Measurements from ENCODE around the gene KRTAP9-9.
"Not testable (repeated sequence)": the region's sequence is repeated elsewhere in the genome, so short reads cannot be mapped to it uniquely, and the experiment has no call there.

The KRTAP9-9 gene

GRCh38 chr17:41267711-41268110 lies 12.5 kb downstream of the KRTAP9-9 start:
- no peak for DNase-seq

GRCh38 chr17:41271323-41271722 lies 16.1 kb downstream of the KRTAP9-9 start:
- DNase-seq: not testable (repeated sequence)

GRCh38 chr17:41271858-41272257 lies 16.7 kb downstream of the KRTAP9-9 start:
- no peak for DNase-seq

- not testable (repeated sequence) for DNase-seq
These were observed 20.5 kb downstream of the KRTAP9-9 start, which contains the start of gene KRTAP9-7 for GRCh38 chr17:41275648-41276190. KRTAP9-7 (plus strand) TSS chr17:41275698; CDS start chr17:41275698, 0 bp downstream.

- peak; percentile 11 for DNase-seq
These were observed 23.2 kb downstream of the KRTAP9-9 start for GRCh38 chr17:41278176-41278955.

GRCh38 chr17:41284043-41284442 lies 28.9 kb downstream of the KRTAP9-9 start:
- DNase-seq: peak; percentile 95

- peak; percentile 25 for DNase-seq
These were observed 29.4 kb downstream of the KRTAP9-9 start for GRCh38 chr17:41284546-41284945.

GRCh38 chr17:41287050-41287449 lies 31.9 kb downstream of the KRTAP9-9 start:
- DNase-seq: no peak

- DNase-seq: peak; percentile 62
These were observed 38.8 kb downstream of the KRTAP9-9 start for GRCh38 chr17:41294016-41294415.

- no peak for DNase-seq
These were observed 41.7 kb downstream of the KRTAP9-9 start for GRCh38 chr17:41296846-41297245.

- no peak for DNase-seq
These were observed 43.4 kb downstream of the KRTAP9-9 start for GRCh38 chr17:41298458-41299135.

- DNase-seq: no peak
These were observed 46.1 kb downstream of the KRTAP9-9 start for GRCh38 chr17:41301204-41301790.

GRCh38 chr17:41301916-41302901 lies 47.0 kb downstream of the KRTAP9-9 start, which contains the start of gene KRTAP29-1:
KRTAP29-1 (minus strand) TSS chr17:41302851; CDS start chr17:41302851, 0 bp downstream.
- DNase-seq: no peak

GRCh38 chr17:41302981-41303380 lies 47.8 kb downstream of the KRTAP9-9 start:
- DNase-seq: no peak

GRCh38 chr17:41304091-41304490 lies 48.9 kb downstream of the KRTAP9-9 start:
- DNase-seq: no peak
